ENCODE measurements around the gene FYN.

DNA sequence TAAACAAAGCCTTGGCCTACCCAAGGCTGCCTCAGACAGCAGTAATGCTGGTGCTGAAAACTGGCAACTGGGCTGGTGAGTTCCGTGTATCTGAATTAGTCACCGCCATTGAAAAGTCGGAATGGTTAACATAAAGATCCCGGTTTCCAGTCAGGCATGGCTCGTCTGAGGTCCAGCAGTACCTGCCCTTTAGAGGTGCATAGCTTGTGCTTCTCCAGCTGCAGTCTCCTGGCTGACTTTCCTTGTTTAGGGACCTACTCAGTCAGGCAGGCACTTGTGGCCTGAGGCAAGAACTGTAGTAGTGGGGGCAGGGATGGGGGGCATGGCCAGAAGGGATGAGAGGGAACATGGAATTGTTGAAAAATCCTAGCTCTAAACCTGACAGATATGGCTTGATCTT is 101.6 kb downstream of the FYN start:
- TF ChIP-seq, protein P1, sequence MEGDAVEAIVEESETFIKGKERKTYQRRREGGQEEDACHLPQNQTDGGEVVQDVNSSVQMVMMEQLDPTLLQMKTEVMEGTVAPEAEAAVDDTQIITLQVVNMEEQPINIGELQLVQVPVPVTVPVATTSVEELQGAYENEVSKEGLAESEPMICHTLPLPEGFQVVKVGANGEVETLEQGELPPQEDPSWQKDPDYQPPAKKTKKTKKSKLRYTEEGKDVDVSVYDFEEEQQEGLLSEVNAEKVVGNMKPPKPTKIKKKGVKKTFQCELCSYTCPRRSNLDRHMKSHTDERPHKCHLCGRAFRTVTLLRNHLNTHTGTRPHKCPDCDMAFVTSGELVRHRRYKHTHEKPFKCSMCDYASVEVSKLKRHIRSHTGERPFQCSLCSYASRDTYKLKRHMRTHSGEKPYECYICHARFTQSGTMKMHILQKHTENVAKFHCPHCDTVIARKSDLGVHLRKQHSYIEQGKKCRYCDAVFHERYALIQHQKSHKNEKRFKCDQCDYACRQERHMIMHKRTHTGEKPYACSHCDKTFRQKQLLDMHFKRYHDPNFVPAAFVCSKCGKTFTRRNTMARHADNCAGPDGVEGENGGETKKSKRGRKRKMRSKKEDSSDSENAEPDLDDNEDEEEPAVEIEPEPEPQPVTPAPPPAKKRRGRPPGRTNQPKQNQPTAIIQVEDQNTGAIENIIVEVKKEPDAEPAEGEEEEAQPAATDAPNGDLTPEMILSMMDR (IDR thresholded peaks at IDR 0.05) = no peak
- TF ChIP-seq EP300 (IDR thresholded peaks at IDR 0.05) (no peak), POLR2A (IDR thresholded peaks at IDR 0.05; ENCODE audit: low read depth) (no peak), POLR2AphosphoS5 (IDR thresholded peaks at IDR 0.05) (no peak)

All from esophagus muscularis mucosa (tissue), 4 donors.